BE2C (cell line): ENCODE measurements around the gene LCN9. TPM values are rescaled to one million over a fixed set of nuclear protein-coding genes. Genes with fewer than 3 reads are reported as not detected.

Experiments
- DNase-seq: peaks from one replicate; pipeline ENCODE4 v3.0.0-alpha.2; 2020
- H3K27me3 ChIP-seq: fragments of 250-450 bp; sonication (Bioruptor Pico); 2 replicates; pipeline ENCODE4 v1.5.1; 2020; ENCODE audit warnings: mild to moderate bottlenecking
- H3K36me3 ChIP-seq: fragments of 250-450 bp; sonication (Bioruptor Pico); 2 replicates; pipeline ENCODE4 v1.5.1; 2020; ENCODE audit warnings: mild to moderate bottlenecking
- H3K4me1 ChIP-seq: fragments of 250-450 bp; sonication (Bioruptor Pico); 2 replicates; pipeline ENCODE4 v1.5.1; 2020
- H3K4me3 ChIP-seq: 2 replicates; pipeline ENCODE4 v1.5.1; 2011; ENCODE audit warnings: low read depth, low read length
- H3K9me3 ChIP-seq: fragments of 250-450 bp; sonication (Bioruptor Pico); 2 replicates; pipeline ENCODE4 v1.5.1; 2020
- polyA plus RNA-seq: library from polyadenylated mRNA; unstranded; fragments of >200 nt; gene quantifications from one replicate; pipeline ENCODE4 v1.2.1, GENCODE V29; 2012; ENCODE audit warnings: low read depth, missing spikeins; ENCODE audit not compliant: insufficient read length, insufficient read depth
- TF ChIP-seq, protein P1 (sequence below): IDR thresholded peaks from 2 replicates; pipeline ENCODE4 v1.5.1; 2012; ENCODE audit warnings: mild to moderate bottlenecking, low read depth, low read length

Gene LCN9, protein sequence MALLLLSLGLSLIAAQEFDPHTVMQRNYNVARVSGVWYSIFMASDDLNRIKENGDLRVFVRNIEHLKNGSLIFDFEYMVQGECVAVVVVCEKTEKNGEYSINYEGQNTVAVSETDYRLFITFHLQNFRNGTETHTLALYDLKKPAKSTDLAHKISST
- not detected for polyA plus RNA-seq

DNA sequence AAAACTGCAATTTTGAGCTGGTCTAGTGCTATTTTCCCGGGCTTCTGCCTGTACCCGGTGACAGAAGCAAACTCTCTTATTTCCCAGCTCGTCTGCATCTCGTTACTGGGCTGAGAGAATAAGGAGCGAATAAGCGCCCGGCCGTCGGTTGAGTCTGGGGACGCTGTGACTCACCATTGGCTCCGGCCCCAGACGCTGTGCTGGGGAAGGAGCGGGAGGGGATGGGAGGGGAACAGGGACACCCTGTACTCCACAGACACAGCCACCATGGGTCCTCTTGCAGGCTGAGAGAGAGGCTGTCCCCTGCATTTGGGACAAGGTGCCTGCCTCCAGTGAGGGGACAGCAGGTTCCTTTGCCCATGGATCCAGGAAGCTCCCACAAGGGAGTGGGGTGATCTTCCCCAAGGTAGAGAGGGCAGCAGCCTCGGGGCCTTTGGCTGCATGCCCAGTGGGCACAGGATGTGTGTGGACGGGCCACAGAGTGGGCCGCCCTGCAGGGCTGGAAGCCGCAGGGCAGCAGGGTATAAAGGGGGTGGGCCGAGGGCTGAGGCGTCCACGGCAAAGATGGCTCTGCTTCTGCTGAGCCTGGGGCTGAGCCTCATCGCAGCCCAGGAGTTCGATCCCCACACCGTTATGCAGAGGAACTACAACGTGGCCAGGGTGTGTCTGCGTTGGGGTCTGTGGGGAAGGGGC, at the start of gene LCN9:
LCN9 (plus strand) TSS at position 552 of the 693 bp plus-strand sequence; CDS start at position 565, 13 bp downstream.
- Histone ChIP-seq H3K4me1 (peaks cover 14% of the 10 kb centered on the region), H3K27me3 (no peaks in the 10 kb centered on the region), H3K9me3 (no peaks in the 10 kb centered on the region), H3K4me3 (peak within 1 kb of the TSS; percentile 10), H3K36me3 (no peaks in the 10 kb centered on the region)
- TF ChIP-seq, protein P1, sequence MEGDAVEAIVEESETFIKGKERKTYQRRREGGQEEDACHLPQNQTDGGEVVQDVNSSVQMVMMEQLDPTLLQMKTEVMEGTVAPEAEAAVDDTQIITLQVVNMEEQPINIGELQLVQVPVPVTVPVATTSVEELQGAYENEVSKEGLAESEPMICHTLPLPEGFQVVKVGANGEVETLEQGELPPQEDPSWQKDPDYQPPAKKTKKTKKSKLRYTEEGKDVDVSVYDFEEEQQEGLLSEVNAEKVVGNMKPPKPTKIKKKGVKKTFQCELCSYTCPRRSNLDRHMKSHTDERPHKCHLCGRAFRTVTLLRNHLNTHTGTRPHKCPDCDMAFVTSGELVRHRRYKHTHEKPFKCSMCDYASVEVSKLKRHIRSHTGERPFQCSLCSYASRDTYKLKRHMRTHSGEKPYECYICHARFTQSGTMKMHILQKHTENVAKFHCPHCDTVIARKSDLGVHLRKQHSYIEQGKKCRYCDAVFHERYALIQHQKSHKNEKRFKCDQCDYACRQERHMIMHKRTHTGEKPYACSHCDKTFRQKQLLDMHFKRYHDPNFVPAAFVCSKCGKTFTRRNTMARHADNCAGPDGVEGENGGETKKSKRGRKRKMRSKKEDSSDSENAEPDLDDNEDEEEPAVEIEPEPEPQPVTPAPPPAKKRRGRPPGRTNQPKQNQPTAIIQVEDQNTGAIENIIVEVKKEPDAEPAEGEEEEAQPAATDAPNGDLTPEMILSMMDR, result no peak
- peak; percentile 83 for DNase-seq

DNA sequence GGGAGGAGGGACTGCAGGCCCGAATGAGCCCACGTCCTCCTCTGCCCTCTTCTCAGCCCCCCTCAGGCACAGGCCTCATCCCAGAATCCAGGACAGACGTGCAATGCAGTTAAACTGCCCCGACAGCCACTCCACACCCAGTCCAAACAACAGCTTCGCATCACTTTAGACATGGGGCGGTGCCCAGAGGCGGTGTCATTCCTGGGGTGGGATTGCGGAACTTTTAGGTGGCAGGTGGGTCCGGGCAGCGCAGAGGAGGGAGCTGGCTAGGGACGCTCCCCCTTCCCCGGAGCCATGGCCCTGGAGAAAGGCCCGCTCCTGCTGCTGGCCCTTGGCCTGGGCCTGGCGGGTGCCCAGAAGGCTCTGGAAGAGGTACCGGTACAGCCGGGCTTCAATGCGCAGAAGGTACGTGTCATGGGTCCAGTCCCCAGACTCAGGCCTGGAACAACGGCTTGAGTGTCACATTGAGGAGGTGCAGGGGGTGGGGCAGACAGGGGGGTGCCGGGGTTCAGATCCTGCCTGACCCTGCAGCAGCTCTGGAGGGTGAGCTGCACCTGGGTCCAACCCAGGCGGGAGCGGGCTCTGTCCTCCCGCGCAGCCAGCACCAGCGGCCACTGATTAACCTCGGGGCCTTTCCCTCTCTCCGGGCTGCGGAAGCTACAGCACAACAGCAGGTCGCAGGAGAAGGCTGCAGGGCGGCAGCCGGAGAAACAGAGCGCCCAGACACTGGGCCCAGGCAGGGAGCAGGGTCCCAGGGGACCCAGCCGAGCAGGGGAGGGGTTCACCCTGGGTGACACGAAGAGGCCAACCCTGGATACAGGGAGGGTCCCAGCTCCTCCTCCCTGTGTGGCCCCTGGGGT, 48.9 kb upstream of the LCN9 start:
- no peaks in the 10 kb centered on the region; the same call in 1 of the 2 replicates for H3K4me1 ChIP-seq
- TF ChIP-seq, protein P1, result no peak
- no peaks in the 10 kb centered on the region; the same call in 1 of the 2 replicates for H3K9me3 ChIP-seq
- no peaks in the 10 kb centered on the region for H3K27me3 ChIP-seq
- peak; percentile 27 for DNase-seq
- no peak overlapping the region for H3K4me3 ChIP-seq
- H3K36me3 ChIP-seq, result no peaks in the 10 kb centered on the region

DNA sequence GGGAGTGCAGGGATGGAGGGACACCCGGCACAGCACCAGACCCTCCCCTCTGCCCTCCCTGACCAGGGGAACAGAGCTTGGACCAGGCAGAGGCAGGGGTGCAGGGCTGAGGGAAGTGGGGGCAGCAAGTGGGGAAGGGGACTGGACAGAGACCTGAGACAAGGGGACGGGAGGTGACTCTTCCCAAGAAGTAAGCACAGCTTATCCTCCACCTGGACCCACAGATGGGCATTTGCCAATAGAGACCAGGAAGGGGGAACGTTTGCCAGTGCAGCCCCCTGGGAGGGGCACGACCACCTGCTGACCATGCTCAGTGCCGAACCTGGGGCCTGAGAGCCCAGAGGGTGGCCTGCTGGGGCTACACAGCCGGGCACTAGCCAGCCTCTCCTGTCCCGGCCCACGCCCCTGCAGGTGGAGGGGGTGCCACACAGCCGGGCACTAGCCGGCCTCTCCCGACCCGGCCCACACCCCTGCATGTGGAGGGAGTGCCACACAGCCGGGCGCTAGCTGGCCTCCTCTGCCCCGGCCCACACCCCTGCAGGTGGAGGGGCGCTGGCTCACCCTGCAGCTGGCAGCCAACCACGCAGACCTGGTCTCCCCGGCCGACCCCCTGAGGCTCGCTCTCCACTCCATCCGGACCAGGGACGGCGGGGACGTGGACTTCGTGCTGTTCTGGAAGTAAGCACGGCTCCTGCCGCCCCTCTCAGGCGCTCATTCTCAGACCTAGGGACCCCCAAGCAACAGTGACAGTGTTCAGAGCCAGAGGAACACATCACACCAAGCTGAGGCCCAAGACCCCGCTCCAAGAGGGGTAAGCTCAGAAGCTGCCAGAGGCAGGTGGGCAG, 48.1 kb upstream of the LCN9 start:
- Histone ChIP-seq H3K4me3 (no peak overlapping the region), H3K36me3 (no peaks in the 10 kb centered on the region), H3K27me3 (no peaks in the 10 kb centered on the region), H3K4me1 (no peaks in the 10 kb centered on the region; the same call in 1 of the 2 replicates), H3K9me3 (no peaks in the 10 kb centered on the region; the same call in 1 of the 2 replicates)
- TF ChIP-seq, protein P1, result no peak
- DNase-seq, result no peak

DNA sequence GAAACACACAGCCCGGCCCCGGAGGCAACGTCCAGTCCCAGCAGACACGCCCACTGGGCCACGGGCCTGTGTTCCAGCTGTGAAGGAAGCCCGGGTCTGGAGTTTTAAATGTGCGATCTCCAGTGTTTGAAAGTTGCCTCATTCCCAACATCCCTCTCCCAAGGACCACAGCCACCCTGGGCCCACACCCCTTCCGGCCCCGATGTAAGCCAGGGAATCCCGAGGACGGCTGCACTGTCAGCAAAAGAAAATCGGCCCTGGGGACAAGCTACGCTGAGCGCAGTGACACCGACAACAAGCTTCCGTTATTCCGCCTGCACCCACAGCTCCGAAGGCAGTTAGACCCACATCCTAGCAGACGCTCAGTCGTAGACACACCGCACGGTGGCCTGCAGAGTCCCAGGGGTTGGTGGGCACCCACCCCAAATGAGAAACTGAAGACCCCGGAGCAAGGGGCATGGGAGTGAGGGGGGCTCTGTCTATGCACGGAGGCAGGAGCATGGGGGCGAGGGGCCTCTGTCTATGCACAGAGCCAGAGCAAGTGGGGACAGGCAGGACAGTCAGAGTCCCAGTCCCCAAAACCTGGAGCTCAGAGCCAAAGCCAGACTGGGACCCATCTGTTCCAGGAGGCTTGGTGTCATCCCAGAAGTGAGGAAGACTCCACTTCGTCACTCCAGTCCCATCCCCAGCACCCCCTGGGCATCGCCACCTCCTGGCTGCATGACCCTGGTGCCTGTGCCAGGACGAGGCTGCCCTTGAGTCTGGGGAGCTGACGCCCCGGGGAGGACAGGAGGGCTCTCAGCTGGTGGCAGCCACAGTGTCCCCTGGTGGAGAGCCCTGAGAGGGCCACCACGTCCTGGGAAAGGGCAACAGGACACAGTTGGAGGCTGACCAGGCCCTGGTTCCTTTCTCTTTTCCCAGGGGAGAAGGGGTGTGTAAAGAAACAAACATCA, 47.2 kb upstream of the LCN9 start:
- DNase-seq, result no peak
- Histone ChIP-seq H3K4me3 (no peak overlapping the region), H3K27me3 (no peaks in the 10 kb centered on the region), H3K36me3 (no peaks in the 10 kb centered on the region), H3K9me3 (no peaks in the 10 kb centered on the region; the same call in 1 of the 2 replicates), H3K4me1 (no peaks in the 10 kb centered on the region; the same call in 1 of the 2 replicates)
- TF ChIP-seq, protein P1, result 0 out of 2 replicates have a peak, but pooled peaks have one; percentile 26
